ENCODE measurements around the gene CD80. TPM values are rescaled to one million over a fixed set of nuclear protein-coding genes. Genes with fewer than 3 reads are reported as not detected.

The CD80 gene
- total RNA-seq, 1 donor: not detected

GRCh38 chr3:119550192-119550910 is 9.1 kb downstream of the CD80 start:
- TF ChIP-seq CTCF (IDR thresholded peaks at IDR 0.05; ENCODE audit: insufficient read depth, low read depth, low read length): no peak
- no peak for DNase-seq (ENCODE audit: low read depth)
- no peak overlapping the region for H3K4me3 ChIP-seq (ENCODE audit: low read depth, low read length)

GRCh38 chr3:119548341-119548740 is 11.1 kb downstream of the CD80 start:
- no peak overlapping the region for H3K4me3 ChIP-seq (ENCODE audit: low read depth, low read length)
- no peak for TF ChIP-seq CTCF (IDR thresholded peaks at IDR 0.05; ENCODE audit: insufficient read depth, low read depth, low read length)
- DNase-seq (ENCODE audit: low read depth): no peak

GRCh38 chr3:119547227-119547626 is 12.2 kb downstream of the CD80 start:
- DNase-seq (ENCODE audit: low read depth): no peak
- no peak for TF ChIP-seq CTCF (IDR thresholded peaks at IDR 0.05; ENCODE audit: insufficient read depth, low read depth, low read length)
- no peak overlapping the region for H3K4me3 ChIP-seq (ENCODE audit: low read depth, low read length)

GRCh38 chr3:119543147-119543546 is 16.3 kb downstream of the CD80 start:
- no peak for DNase-seq (ENCODE audit: low read depth)
- TF ChIP-seq CTCF (IDR thresholded peaks at IDR 0.05; ENCODE audit: insufficient read depth, low read depth, low read length): no peak
- no peak overlapping the region for H3K4me3 ChIP-seq (ENCODE audit: low read depth, low read length)

GRCh38 chr3:119542168-119542767 is 17.1 kb downstream of the CD80 start:
- no peak for TF ChIP-seq CTCF (IDR thresholded peaks at IDR 0.05; ENCODE audit: insufficient read depth, low read depth, low read length)
- DNase-seq (ENCODE audit: low read depth): no peak
- no peak overlapping the region for H3K4me3 ChIP-seq (ENCODE audit: low read depth, low read length)

- DNase-seq (ENCODE audit: low read depth): no peak
- TF ChIP-seq CTCF (IDR thresholded peaks at IDR 0.05; ENCODE audit: insufficient read depth, low read depth, low read length): no peak
- no peak overlapping the region for H3K4me3 ChIP-seq (ENCODE audit: low read depth, low read length)
Observed at GRCh38 chr3:119541547-119541946, 17.9 kb downstream of the CD80 start.
